GM06990 (cell line): ENCODE measurements around the gene POFUT2.

ENCODE experiments used
- DNase-seq: peaks from one replicate; pipeline ENCODE4 v3.0.0-alpha.2; 2011; ENCODE audit not compliant: insufficient read length; ENCODE audit errors: extremely low read depth
- H3K27me3 ChIP-seq: replicated peaks from 2 replicates; pipeline ENCODE4 v1.6.0; 2011; ENCODE audit warnings: low read length; ENCODE audit not compliant: control insufficient read depth, insufficient read depth
- H3K36me3 ChIP-seq: 2 replicates; pipeline ENCODE4 v1.5.1; 2011; ENCODE audit warnings: low read length; ENCODE audit not compliant: control insufficient read depth, insufficient read depth
- H3K4me3 ChIP-seq: replicated peaks from 2 replicates; pipeline ENCODE4 v1.5.1; 2011; ENCODE audit warnings: low read depth, mild to moderate bottlenecking, control low read depth, low read length
- CTCF ChIP-seq: IDR thresholded peaks from 2 replicates; pipeline ENCODE4 v1.5.1; 2011; ENCODE audit warnings: low read length, control low read depth, mild to moderate bottlenecking, inconsistent platforms; ENCODE audit not compliant: insufficient read depth, poor library complexity, severe bottlenecking

The POFUT2 gene

DNA sequence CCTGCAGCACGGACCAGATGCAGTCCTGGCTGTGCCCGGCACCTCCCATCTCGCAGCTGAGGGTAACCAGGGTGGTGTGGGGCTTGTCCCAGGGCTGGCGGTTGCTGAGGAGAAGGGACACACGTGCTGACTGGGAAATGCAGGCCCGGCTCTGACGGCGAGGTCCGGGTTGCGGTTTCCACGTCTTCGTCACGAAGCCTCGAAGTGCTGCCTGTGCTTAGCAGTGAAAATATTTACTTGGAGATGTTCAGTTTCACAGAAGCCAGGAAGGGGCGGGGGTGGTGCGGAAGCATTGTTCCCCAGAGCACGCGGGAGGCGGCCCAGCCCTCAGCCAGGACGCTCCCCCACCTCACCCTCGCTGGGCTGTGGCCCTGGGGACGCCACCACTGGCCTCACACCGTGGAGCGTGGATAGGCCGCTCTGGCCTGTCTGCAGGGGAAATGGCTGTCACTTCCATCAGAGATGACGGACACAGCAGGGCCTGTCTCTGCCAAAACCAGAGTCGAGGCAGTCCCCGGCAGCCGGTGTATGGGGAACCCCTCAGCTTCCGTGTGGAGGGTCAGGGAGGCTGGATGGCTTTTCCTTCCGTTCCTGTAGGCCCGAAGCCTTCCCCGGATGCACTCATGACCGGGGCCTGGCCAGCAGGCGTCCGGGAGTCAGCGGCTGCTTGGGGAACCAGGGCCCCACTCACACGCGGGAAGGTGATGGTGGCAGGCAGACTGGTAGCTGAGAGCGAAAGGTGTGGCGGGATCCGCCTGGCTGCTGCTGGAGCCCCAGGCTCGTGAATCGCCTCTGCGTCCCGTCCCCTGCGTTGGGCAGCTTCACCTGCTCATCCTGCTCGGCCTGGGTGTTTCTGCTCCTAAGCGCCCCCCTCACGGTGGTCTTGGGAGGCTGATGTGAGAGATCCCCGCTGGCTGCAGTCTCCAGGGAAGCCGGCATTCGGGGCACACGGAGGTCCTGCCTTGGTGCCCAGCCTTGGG is 14.7 kb upstream of the POFUT2 start:
- TF ChIP-seq CTCF: no peak
- H3K4me3 ChIP-seq: no peak overlapping the region
- H3K27me3 ChIP-seq: no peaks in the 10 kb centered on the region; the same call in none of the 2 replicates

GRCh38 chr21:45301521-45302081 is 13.9 kb upstream of the POFUT2 start:
- no peak for TF ChIP-seq CTCF
- DNase-seq: no peak
- H3K36me3 ChIP-seq: no peaks in the 10 kb centered on the region
- H3K4me3 ChIP-seq: no peak overlapping the region
- no peaks in the 10 kb centered on the region; the same call in none of the 2 replicates for H3K27me3 ChIP-seq

More for the DNA sequence above, 14.7 kb upstream of the POFUT2 start:
- no peaks in the 10 kb centered on the region for H3K36me3 ChIP-seq
- no peak for DNase-seq

GRCh38 chr21:45300786-45301520 is 13.3 kb upstream of the POFUT2 start:
- no peak for TF ChIP-seq CTCF
- H3K4me3 ChIP-seq: no peak overlapping the region
- DNase-seq: no peak

GRCh38 chr21:45299864-45300785 is 12.4 kb upstream of the POFUT2 start:
- no peak for DNase-seq
- Histone ChIP-seq H3K27me3 (no peaks in the 10 kb centered on the region; the same call in none of the 2 replicates), H3K4me3 (no peak overlapping the region), H3K36me3 (no peaks in the 10 kb centered on the region)
- no peak for TF ChIP-seq CTCF

More at GRCh38 chr21:45300786-45301520, 13.3 kb upstream of the POFUT2 start:
- Histone ChIP-seq H3K36me3 (no peaks in the 10 kb centered on the region), H3K27me3 (no peaks in the 10 kb centered on the region; the same call in none of the 2 replicates)
